SK-N-SH (cell line): ENCODE results near the gene NOTUM. TPM values are rescaled to one million over a fixed set of nuclear protein-coding genes. Genes with fewer than 3 reads are reported as not detected.

ENCODE experiments used
- CTCF ChIA-PET: fragments of 300-600, 350-600 bp; formaldehyde crosslinking; extraction: SDS; loops from one replicate; lab custom pipeline; 2021; lab: Yijun Ruan, JAX
- POLR2A ChIA-PET: fragments of 350-600 bp; sonication (Branson Sonifier 250); formaldehyde crosslinking; extraction: SDS; loops from one replicate; lab custom pipeline; 2020; ENCODE audit warnings: antibody characterized with exemption, inconsistent platforms; lab: Yijun Ruan, JAX
- DNase-seq: peaks from one replicate; pipeline ENCODE4 v3.0.0; 2012
- H2AFZ ChIP-seq: fragments of 200-600 bp; sonication (generic); 2 replicates; pipeline ENCODE4 v1.8.1; 2016; ENCODE audit warnings: antibody characterized with exemption, mild to moderate bottlenecking, low read depth
- H3F3A ChIP-seq: fragments of 200-600 bp; sonication (generic); replicated peaks from 2 replicates; pipeline ENCODE3; 2016; ENCODE audit warnings: antibody characterized with exemption, mild to moderate bottlenecking; ENCODE audit not compliant: insufficient read depth
- H3K27ac ChIP-seq, 2 experiments: fragments of 200-500 bp in 1 of 2; fragments of 200-600 bp in 1 of 2; sonication (Bioruptor generic) in 1 of 2; sonication (generic), shearing (Covaris generic) in 1 of 2; 2 replicates each; pipeline versions ENCODE4 v1.5.1 to v1.6.1; 2014 to 2016; ENCODE audit warnings: low read depth in 2 of 2, inconsistent platforms in 1 of 2, low read length in 1 of 2, mild to moderate bottlenecking in 1 of 2, mixed read lengths in 1 of 2
- H3K27me3 ChIP-seq: fragments of 200-600 bp; sonication (generic), shearing (Covaris generic); 2 replicates; pipeline ENCODE4 v1.6.1; 2016; ENCODE audit warnings: mixed run types; ENCODE audit not compliant: insufficient read depth
- H3K36me3 ChIP-seq, 2 experiments: fragments of 200-500 bp in 1 of 2; fragments of 200-600 bp in 1 of 2; sonication (Bioruptor generic) in 1 of 2; sonication (generic) in 1 of 2; replicated peaks in 1 of 2; 2 replicates each; pipeline versions ENCODE3 to v1.5.1; 2014 to 2016; ENCODE audit warnings: low read length in 1 of 2, mild to moderate bottlenecking in 1 of 2; ENCODE audit not compliant: insufficient read depth in 2 of 2, control insufficient read depth in 1 of 2
- H3K4me1 ChIP-seq, 2 experiments: fragments of 200-500 bp in 1 of 2; fragments of 200-600 bp in 1 of 2; sonication (Bioruptor generic) in 1 of 2; sonication (generic), shearing (Covaris generic) in 1 of 2; 2 replicates each; pipeline versions ENCODE4 v1.5.1 to v1.6.1; 2014 to 2016; ENCODE audit warnings: low read depth in 1 of 2, low read length in 1 of 2, mixed run types in 1 of 2; ENCODE audit not compliant: insufficient read depth in 2 of 2, control insufficient read depth in 1 of 2
- H3K4me2 ChIP-seq: fragments of 200-600 bp; sonication (generic), shearing (Covaris generic); 2 replicates; pipeline ENCODE4 v1.6.1; 2017; ENCODE audit warnings: mixed run types
- H3K4me3 ChIP-seq, 2 experiments: fragments of 200-500 bp in 1 of 2; fragments of 200-600 bp in 1 of 2; sonication (Bioruptor generic) in 1 of 2; sonication (generic), shearing (Covaris generic) in 1 of 2; 2 replicates each; pipeline versions ENCODE4 v1.5.1 to v1.8.1; 2014 to 2016; ENCODE audit warnings: low read depth in 2 of 2, inconsistent platforms in 1 of 2, low read length in 1 of 2, mild to moderate bottlenecking in 1 of 2, mixed read lengths in 1 of 2, moderate library complexity in 1 of 2
- H3K79me2 ChIP-seq: fragments of 200-600 bp; sonication (generic); 2 replicates; pipeline ENCODE4 v1.8.1; 2017; ENCODE audit warnings: mild to moderate bottlenecking; ENCODE audit not compliant: insufficient read depth
- H3K9ac ChIP-seq: fragments of 200-600 bp; sonication (generic); 2 replicates; pipeline ENCODE4 v1.6.1; 2017; ENCODE audit warnings: mixed run types
- H3K9me2 ChIP-seq: fragments of 200-600 bp; sonication (generic); 2 replicates; pipeline ENCODE4 v1.6.1; 2017; ENCODE audit warnings: mixed run types
- H3K9me3 ChIP-seq: fragments of 200-600 bp; sonication (generic); 2 replicates; pipeline ENCODE4 v1.6.1; 2017; ENCODE audit warnings: mixed run types, mild to moderate bottlenecking, moderate library complexity
- H4K20me1 ChIP-seq: fragments of 200-600 bp; sonication (generic); 2 replicates; pipeline ENCODE4 v1.6.1; 2017; ENCODE audit warnings: mild to moderate bottlenecking, mixed run types; ENCODE audit not compliant: insufficient read depth
- CHD2 ChIP-seq: fragments of 150-350 bp; IDR thresholded peaks from 2 replicates; pipeline ENCODE4 v1.6.1; 2018; ENCODE audit warnings: low read length; ENCODE audit not compliant: partially characterized antibody
- ELF1 ChIP-seq: IDR thresholded peaks from 2 replicates; pipeline ENCODE4 v1.4.0; 2012
- EP300 ChIP-seq, 2 experiments: IDR thresholded peaks; 2 replicates each; pipeline versions ENCODE4 v1.4.0 to v1.6.1; 2012; ENCODE audit warnings: borderline replicate concordance in 1 of 2, low read depth in 1 of 2, low read length in 1 of 2
- EZH2phosphoT487 ChIP-seq: fragments of 200-600 bp; sonication (generic); IDR thresholded peaks from 2 replicates; pipeline ENCODE4 v1.6.1; 2017; ENCODE audit warnings: low read depth, mixed run types, mild to moderate bottlenecking, antibody characterized with exemption, moderate library complexity, borderline replicate concordance
- FOSL2 ChIP-seq: IDR thresholded peaks from 2 replicates; pipeline ENCODE4 v1.4.0; 2012; ENCODE audit warnings: low read depth, mild to moderate bottlenecking, moderate library complexity, borderline replicate concordance
- FOXM1 ChIP-seq: IDR thresholded peaks from 2 replicates; pipeline ENCODE4 v1.4.0; 2012; ENCODE audit warnings: low read depth, mild to moderate bottlenecking
- GATA2 ChIP-seq: sonication (generic); formaldehyde crosslinking; IDR thresholded peaks from 2 replicates; pipeline ENCODE4 v1.5.0; 2020; ENCODE audit warnings: mild to moderate bottlenecking, missing genetic modification reagents
- JUND ChIP-seq: IDR thresholded peaks from 2 replicates; pipeline ENCODE4 v1.4.0; 2012
- MAX ChIP-seq: IDR thresholded peaks from 2 replicates; pipeline ENCODE4 v1.4.0; 2012; ENCODE audit warnings: low read depth
- MEF2A ChIP-seq: IDR thresholded peaks from 2 replicates; pipeline ENCODE4 v1.4.0; 2012; ENCODE audit warnings: low read depth, borderline replicate concordance
- NRF1 ChIP-seq: IDR thresholded peaks from 2 replicates; pipeline ENCODE4 v1.6.1; 2012; ENCODE audit warnings: low read depth, mild to moderate bottlenecking, low read length
- POLR2AphosphoS5 ChIP-seq: IDR thresholded peaks from 2 replicates; pipeline ENCODE4 v1.6.1; 2012; ENCODE audit warnings: low read depth, low read length
- RAD21 ChIP-seq: IDR thresholded peaks from 2 replicates; pipeline ENCODE4 v1.6.1; 2012; ENCODE audit warnings: mild to moderate bottlenecking, low read length
- RCOR1 ChIP-seq: fragments of 150-350 bp; IDR thresholded peaks from 2 replicates; pipeline ENCODE4 v1.6.1; 2017; ENCODE audit warnings: antibody characterized with exemption, low read length
- RXRA ChIP-seq: IDR thresholded peaks from 2 replicates; pipeline ENCODE4 v1.4.0; 2012; ENCODE audit warnings: low read depth, mild to moderate bottlenecking, borderline replicate concordance
- TAF1 ChIP-seq: IDR thresholded peaks from 2 replicates; pipeline ENCODE4 v1.6.1; 2012; ENCODE audit warnings: low read depth, mild to moderate bottlenecking, low read length, moderate library complexity, borderline replicate concordance
- WGBS: methylation state at CpG from one replicate; pipeline ENCODE4 v1.1.6; 2017; ENCODE audit warnings: low lambda C conversion rate; 5-methylcytosine and 5-hydroxymethylcytosine counted together
- polyA plus RNA-seq, 3 experiments: library from polyadenylated mRNA; depleted of rRNA; stranded (reverse); fragments of >200 nt; gene quantifications; 2 replicates each; pipeline ENCODE4 v1.2.3, GENCODE V29; 2012
- TF ChIP-seq, protein P1 (sequence below): fragments of 150-350 bp; IDR thresholded peaks from 2 replicates; pipeline ENCODE4 v1.6.1; 2017; ENCODE audit warnings: antibody characterized with exemption, low read length, low read depth, borderline replicate concordance
- TF ChIP-seq, protein P2 (sequence below): IDR thresholded peaks from 2 replicates; pipeline ENCODE4 v1.6.1; 2012; ENCODE audit warnings: mild to moderate bottlenecking, low read depth, low read length, moderate library complexity
- TF ChIP-seq, protein P3 (sequence below): IDR thresholded peaks from 2 replicates; pipeline ENCODE4 v1.4.0; 2012; ENCODE audit warnings: low read depth, borderline replicate concordance

The NOTUM gene
- polyA plus RNA-seq, 1 of the 3 experiments (the other 2 are of a cell fraction), result 0.33 TPM

- Histone ChIP-seq H3K27me3 (no peaks in the 10 kb centered on the region), H3K4me2 (no peak overlapping the region), H3K79me2 (peaks cover 15% of the 10 kb centered on the region; the same call in 1 of the 2 replicates), H3K9me2 (no peaks in the 10 kb centered on the region), H3K4me1 (no peaks in the 10 kb centered on the region), H4K20me1 (no peaks in the 10 kb centered on the region; the same call in 1 of the 2 replicates), H3F3A (peaks cover 7% of the 10 kb centered on the region), H3K27ac (no peak overlapping the region), H3K9ac (no peak overlapping the region), H3K9me3 (no peaks in the 10 kb centered on the region), H3K36me3 (peaks cover 22 to 25% of the 10 kb centered on the region in 2 experiments), H3K4me3 (no peak overlapping the region), H2AFZ (no peak overlapping the region)
- TF ChIP-seq NRF1, result no peak
- TF ChIP-seq EP300 (IDR thresholded peaks at IDR 0.05; ENCODE audit: borderline replicate concordance in 1 of 2, low read depth in 1 of 2, low read length in 1 of 2), result no peak
- TF ChIP-seq JUND, result no peak
- TF ChIP-seq, protein P1, sequence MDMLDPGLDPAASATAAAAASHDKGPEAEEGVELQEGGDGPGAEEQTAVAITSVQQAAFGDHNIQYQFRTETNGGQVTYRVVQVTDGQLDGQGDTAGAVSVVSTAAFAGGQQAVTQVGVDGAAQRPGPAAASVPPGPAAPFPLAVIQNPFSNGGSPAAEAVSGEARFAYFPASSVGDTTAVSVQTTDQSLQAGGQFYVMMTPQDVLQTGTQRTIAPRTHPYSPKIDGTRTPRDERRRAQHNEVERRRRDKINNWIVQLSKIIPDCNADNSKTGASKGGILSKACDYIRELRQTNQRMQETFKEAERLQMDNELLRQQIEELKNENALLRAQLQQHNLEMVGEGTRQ, result no peak
- TF ChIP-seq, protein P2, sequence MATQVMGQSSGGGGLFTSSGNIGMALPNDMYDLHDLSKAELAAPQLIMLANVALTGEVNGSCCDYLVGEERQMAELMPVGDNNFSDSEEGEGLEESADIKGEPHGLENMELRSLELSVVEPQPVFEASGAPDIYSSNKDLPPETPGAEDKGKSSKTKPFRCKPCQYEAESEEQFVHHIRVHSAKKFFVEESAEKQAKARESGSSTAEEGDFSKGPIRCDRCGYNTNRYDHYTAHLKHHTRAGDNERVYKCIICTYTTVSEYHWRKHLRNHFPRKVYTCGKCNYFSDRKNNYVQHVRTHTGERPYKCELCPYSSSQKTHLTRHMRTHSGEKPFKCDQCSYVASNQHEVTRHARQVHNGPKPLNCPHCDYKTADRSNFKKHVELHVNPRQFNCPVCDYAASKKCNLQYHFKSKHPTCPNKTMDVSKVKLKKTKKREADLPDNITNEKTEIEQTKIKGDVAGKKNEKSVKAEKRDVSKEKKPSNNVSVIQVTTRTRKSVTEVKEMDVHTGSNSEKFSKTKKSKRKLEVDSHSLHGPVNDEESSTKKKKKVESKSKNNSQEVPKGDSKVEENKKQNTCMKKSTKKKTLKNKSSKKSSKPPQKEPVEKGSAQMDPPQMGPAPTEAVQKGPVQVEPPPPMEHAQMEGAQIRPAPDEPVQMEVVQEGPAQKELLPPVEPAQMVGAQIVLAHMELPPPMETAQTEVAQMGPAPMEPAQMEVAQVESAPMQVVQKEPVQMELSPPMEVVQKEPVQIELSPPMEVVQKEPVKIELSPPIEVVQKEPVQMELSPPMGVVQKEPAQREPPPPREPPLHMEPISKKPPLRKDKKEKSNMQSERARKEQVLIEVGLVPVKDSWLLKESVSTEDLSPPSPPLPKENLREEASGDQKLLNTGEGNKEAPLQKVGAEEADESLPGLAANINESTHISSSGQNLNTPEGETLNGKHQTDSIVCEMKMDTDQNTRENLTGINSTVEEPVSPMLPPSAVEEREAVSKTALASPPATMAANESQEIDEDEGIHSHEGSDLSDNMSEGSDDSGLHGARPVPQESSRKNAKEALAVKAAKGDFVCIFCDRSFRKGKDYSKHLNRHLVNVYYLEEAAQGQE, result no peak
- TF ChIP-seq FOXM1, result no peak
- TF ChIP-seq MAX, result no peak
- TF ChIP-seq RCOR1, result no peak
- no peak for TF ChIP-seq MEF2A
- TF ChIP-seq GATA2 (CRISPR knock-in tag), result no peak
- TF ChIP-seq CHD2, result no peak
- no peak for TF ChIP-seq EZH2phosphoT487
- TF ChIP-seq POLR2AphosphoS5, result no peak
- no peak for TF ChIP-seq RAD21
- TF ChIP-seq, protein P3, sequence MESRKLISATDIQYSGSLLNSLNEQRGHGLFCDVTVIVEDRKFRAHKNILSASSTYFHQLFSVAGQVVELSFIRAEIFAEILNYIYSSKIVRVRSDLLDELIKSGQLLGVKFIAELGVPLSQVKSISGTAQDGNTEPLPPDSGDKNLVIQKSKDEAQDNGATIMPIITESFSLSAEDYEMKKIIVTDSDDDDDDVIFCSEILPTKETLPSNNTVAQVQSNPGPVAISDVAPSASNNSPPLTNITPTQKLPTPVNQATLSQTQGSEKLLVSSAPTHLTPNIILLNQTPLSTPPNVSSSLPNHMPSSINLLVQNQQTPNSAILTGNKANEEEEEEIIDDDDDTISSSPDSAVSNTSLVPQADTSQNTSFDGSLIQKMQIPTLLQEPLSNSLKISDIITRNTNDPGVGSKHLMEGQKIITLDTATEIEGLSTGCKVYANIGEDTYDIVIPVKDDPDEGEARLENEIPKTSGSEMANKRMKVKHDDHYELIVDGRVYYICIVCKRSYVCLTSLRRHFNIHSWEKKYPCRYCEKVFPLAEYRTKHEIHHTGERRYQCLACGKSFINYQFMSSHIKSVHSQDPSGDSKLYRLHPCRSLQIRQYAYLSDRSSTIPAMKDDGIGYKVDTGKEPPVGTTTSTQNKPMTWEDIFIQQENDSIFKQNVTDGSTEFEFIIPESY, result no peak
- TF ChIP-seq FOSL2, result no peak
- no peak for TF ChIP-seq TAF1
- no peak for TF ChIP-seq RXRA
- TF ChIP-seq ELF1, result no peak
- no peak for DNase-seq
- 95% methylated on average over 21 of the region's 21 CpGs for WGBS
- ChIA-PET CTCF (interaction anchor here (1.4 to 11.6 kb wide), 3 partner anchors 25 to 36 kb away, joined by 11 to 85 read pairs (median 49); partner anchors contain the start of genes CENPX, LRRC45 and NOTUM), POLR2A (no interaction called here)
These were observed 23.9 kb upstream of the NOTUM start for GRCh38 chr17:81984773-81985410.
